Esophagus muscularis mucosa (tissue), 4 donors: ENCODE data around the gene RPS6KA2. TPM values are rescaled to one million over a fixed set of nuclear protein-coding genes. Genes with fewer than 3 reads are reported as not detected.
"Not testable (repeated sequence)": the region's sequence is repeated elsewhere in the genome, so short reads cannot be mapped to it uniquely, and the experiment has no call there.

Experiments
- DNase-seq: peaks from one replicate; pipeline ENCODE4 v3.0.0-alpha.2; 2017; ENCODE audit errors: extremely low spot score
- H3K27ac ChIP-seq, 4 donors: fragments of 200-600 bp; sonication (generic); replicated peaks in 1 of 4; 1 replicate in 3 of 4; 2 replicates in 1 of 4; pipeline ENCODE4 v1.5.1; 2016 to 2019; ENCODE audit warnings: mild to moderate bottlenecking in 1 of 4
- H3K27me3 ChIP-seq, 4 donors: fragments of 200-600 bp; sonication (generic); one replicate each; pipeline versions ENCODE4 v1.5.1 to v1.6.0; 2016 to 2019
- H3K36me3 ChIP-seq, 4 donors: fragments of 200-600 bp; sonication (generic); one replicate each; pipeline ENCODE4 v1.5.1; 2016 to 2019
- H3K4me1 ChIP-seq, 4 donors: fragments of 200-600 bp; sonication (generic); one replicate each; pipeline ENCODE4 v1.5.1; 2016 to 2019
- H3K4me3 ChIP-seq, 4 donors: fragments of 200-600 bp; sonication (generic); 1 replicate in 2 of 4; 2 replicates in 2 of 4; pipeline ENCODE4 v1.5.1; 2016 to 2019; ENCODE audit warnings: mild to moderate bottlenecking in 4 of 4, moderate library complexity in 1 of 4
- H3K9me3 ChIP-seq, 4 donors: fragments of 200-600 bp; sonication (generic); 1 replicate in 3 of 4; 2 replicates in 1 of 4; pipeline ENCODE4 v1.5.1; 2016 to 2019
- EP300 ChIP-seq: sonication (generic); formaldehyde crosslinking; IDR thresholded peaks from one replicate; pipeline ENCODE4 v1.6.1; 2017; ENCODE audit warnings: antibody characterized with exemption
- POLR2A ChIP-seq: fragments of 450-650 bp; IDR thresholded peaks from one replicate; pipeline ENCODE4 v1.6.1; 2017; ENCODE audit warnings: antibody characterized with exemption, moderate library complexity, mild to moderate bottlenecking, low read depth
- POLR2AphosphoS5 ChIP-seq, 2 donors: sonication (generic); formaldehyde crosslinking; IDR thresholded peaks; one replicate each; pipeline ENCODE4 v1.6.1; 2017; ENCODE audit warnings: antibody characterized with exemption in 2 of 2
- WGBS: methylation state at CpG from one replicate; pipeline ENCODE4 v1.1.5; 2018; 5-methylcytosine and 5-hydroxymethylcytosine counted together
- intact Hi-C: fragments of 100-400 bp; cut with DNase I; formaldehyde crosslinking; loops from one replicate; pipeline ENCODE4 v1.15.1; 2023
- total RNA-seq, 4 donors: library from RNA; depleted of rRNA; stranded (reverse); fragments of >200 nt; gene quantifications; one replicate each; pipeline versions ENCODE4 v1.1.0 to v1.2.1, GENCODE V29; 2016
- TF ChIP-seq, protein P1 (sequence below), 3 experiments: fragments of 200-600 bp in 2 of 3; fragments of 450-650 bp in 1 of 3; sonication (generic) in 2 of 3; IDR thresholded peaks; one replicate each; pipeline ENCODE4 v1.5.1; 2017 to 2019; ENCODE audit warnings: antibody characterized with exemption in 3 of 3, mild to moderate bottlenecking in 2 of 3, moderate library complexity in 1 of 3

Gene RPS6KA2
- total RNA-seq, 4 donors from 2014 or later = 83.9 to 126 (median 112) TPM

DNA sequence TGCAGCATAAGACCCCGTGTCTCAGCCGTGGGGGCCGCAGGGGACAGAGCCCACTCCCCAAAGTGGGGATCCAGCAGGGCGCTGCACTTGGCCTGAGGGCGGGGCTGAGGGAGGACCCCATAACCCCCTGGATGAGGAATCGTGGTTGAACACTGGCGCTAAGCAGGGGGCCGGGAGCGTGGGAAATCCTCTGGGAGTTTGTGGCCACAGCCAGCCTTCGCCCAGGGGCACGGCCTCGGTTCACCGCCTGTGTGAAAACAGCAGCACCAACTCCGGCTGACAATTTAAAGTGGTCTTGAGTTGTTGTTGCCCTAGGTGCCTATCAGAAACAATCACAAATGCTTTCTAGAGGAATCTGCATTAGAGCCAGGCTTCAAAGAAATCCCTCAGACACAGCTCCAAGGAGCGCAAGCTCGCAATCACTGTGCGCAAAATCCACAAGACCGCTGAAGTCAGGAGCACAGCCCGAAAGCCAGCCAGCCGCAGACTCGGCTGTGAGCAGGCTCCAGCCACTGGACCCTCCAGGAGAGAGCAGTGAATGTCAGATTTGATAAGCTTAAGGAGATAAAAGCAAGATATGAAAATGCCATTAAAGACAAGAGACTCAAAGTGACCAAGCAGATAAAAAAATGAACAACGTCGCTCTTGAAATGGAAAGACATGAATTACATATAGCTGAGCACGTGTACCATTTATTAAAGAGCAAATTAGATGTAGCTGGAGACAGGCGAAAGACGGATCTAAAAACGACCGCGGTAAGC, 10.9 kb upstream of the RPS6KA2 start:
- no peak for TF ChIP-seq EP300
- TF ChIP-seq POLR2A = no peak
- TF ChIP-seq, protein P1, sequence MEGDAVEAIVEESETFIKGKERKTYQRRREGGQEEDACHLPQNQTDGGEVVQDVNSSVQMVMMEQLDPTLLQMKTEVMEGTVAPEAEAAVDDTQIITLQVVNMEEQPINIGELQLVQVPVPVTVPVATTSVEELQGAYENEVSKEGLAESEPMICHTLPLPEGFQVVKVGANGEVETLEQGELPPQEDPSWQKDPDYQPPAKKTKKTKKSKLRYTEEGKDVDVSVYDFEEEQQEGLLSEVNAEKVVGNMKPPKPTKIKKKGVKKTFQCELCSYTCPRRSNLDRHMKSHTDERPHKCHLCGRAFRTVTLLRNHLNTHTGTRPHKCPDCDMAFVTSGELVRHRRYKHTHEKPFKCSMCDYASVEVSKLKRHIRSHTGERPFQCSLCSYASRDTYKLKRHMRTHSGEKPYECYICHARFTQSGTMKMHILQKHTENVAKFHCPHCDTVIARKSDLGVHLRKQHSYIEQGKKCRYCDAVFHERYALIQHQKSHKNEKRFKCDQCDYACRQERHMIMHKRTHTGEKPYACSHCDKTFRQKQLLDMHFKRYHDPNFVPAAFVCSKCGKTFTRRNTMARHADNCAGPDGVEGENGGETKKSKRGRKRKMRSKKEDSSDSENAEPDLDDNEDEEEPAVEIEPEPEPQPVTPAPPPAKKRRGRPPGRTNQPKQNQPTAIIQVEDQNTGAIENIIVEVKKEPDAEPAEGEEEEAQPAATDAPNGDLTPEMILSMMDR (IDR thresholded peaks at IDR 0.05) = no peak
- TF ChIP-seq POLR2AphosphoS5 (IDR thresholded peaks at IDR 0.05) = no peak
- no peak for DNase-seq
- 96% methylated on average over 29 of the region's 29 CpGs for WGBS
- no peaks in the 10 kb centered on the region for H3K9me3 ChIP-seq
- H3K4me1 ChIP-seq = peaks cover 23 to 38% (median 30%) of the 10 kb centered on the region in 4 donors
- H3K4me3 ChIP-seq = no peak overlapping the region
- no peaks in the 10 kb centered on the region for H3K36me3 ChIP-seq
- intact Hi-C loops = no loop called here
- no peaks in the 10 kb centered on the region for H3K27me3 ChIP-seq
- no peak overlapping the region for H3K27ac ChIP-seq

- H3K4me1 ChIP-seq = peaks cover 23 to 38% (median 30%) of the 10 kb centered on the region in 4 donors
- H3K27ac ChIP-seq = peak overlapping the region; percentile 16 to 37 (median 27)
- TF ChIP-seq, protein P1 (IDR thresholded peaks at IDR 0.05) = no peak
- no peak overlapping the region for H3K4me3 ChIP-seq
- WGBS = 78% methylated on average over 10 of the region's 10 CpGs
- no peaks in the 10 kb centered on the region for H3K36me3 ChIP-seq
- DNase-seq = no peak
- H3K27me3 ChIP-seq = no peaks in the 10 kb centered on the region
- intact Hi-C loops = no loop called here
- H3K9me3 ChIP-seq = no peaks in the 10 kb centered on the region
Observed at GRCh38 chr6:166636934-166637333, 9.9 kb upstream of the RPS6KA2 start.

- intact Hi-C loops = no loop called here
- DNase-seq = no peak
- H3K27ac ChIP-seq = peak overlapping the region in 2 of 4 donors; percentile 30 to 37
- TF ChIP-seq POLR2AphosphoS5 (IDR thresholded peaks at IDR 0.05) = no peak
- H3K4me1 ChIP-seq = peaks cover 23 to 38% (median 30%) of the 10 kb centered on the region in 4 donors
- no peak overlapping the region for H3K4me3 ChIP-seq
- no peaks in the 10 kb centered on the region for H3K9me3 ChIP-seq
- no peaks in the 10 kb centered on the region for H3K36me3 ChIP-seq
- 57% methylated on average over 6 of the region's 6 CpGs for WGBS
- no peaks in the 10 kb centered on the region for H3K27me3 ChIP-seq
Observed at GRCh38 chr6:166636191-166636933, 9.3 kb upstream of the RPS6KA2 start.

GRCh38 chr6:166635013-166635970, 8.2 kb upstream of the RPS6KA2 start:
- H3K36me3 ChIP-seq = no peaks in the 10 kb centered on the region
- no peaks in the 10 kb centered on the region for H3K27me3 ChIP-seq
- no peak for DNase-seq
- 95% methylated on average over 16 of the region's 20 CpGs for WGBS
- H3K27ac ChIP-seq = no peak overlapping the region
- H3K4me3 ChIP-seq = no peak overlapping the region
- H3K4me1 ChIP-seq = peaks cover 18 to 33% (median 25%) of the 10 kb centered on the region in 4 donors
- TF ChIP-seq POLR2A (no peak), POLR2AphosphoS5 (IDR thresholded peaks at IDR 0.05) (no peak), EP300 (no peak)
- TF ChIP-seq, protein P1 (IDR thresholded peaks at IDR 0.05) = no peak
- H3K9me3 ChIP-seq = no peaks in the 10 kb centered on the region
- intact Hi-C loops = no loop called here

DNA sequence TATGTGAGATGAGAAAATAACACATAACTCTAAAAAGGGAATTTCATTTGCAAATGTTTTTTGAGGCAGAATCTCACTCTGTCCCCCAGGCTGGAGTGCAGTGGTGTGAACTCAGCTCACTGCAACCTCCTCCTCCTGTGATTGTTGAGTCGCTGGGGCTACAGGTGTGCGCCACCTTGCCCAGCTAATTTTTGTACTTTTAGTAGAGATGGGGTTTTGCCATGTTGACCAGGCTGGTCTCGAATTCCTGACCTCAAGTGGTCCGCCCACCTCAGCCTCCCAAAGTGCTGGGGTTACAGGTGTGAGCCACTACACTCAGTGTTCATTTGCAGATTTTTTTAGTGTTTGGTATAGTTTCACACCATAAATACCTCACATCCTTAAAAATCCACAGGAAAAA, 7.5 kb upstream of the RPS6KA2 start:
- not testable (repeated sequence) for H3K27me3 ChIP-seq, DNase-seq, H3K36me3 ChIP-seq, H3K9me3 ChIP-seq, H3K4me3 ChIP-seq, H3K27ac ChIP-seq
- WGBS = 95% methylated on average over 4 of the region's 4 CpGs
- intact Hi-C loops = loop anchor here (5.0 kb wide), 1 partner anchor 53 kb away; no protein-coding TSS in a partner anchor
- H3K4me1 ChIP-seq = peaks cover 11 to 28% (median 17%) of the 10 kb centered on the region in 4 donors
